Thyroid gland (tissue), 4 donors: ENCODE data around the gene SEC16B.

Experiments
- POLR2A ChIP-seq, 2 donors: fragments of 450-650 bp; IDR thresholded peaks; one replicate each; pipeline ENCODE4 v1.6.1; 2017; ENCODE audit warnings: antibody characterized with exemption in 2 of 2, mild to moderate bottlenecking in 2 of 2, moderate library complexity in 1 of 2
- TF ChIP-seq, protein P1 (sequence below), 6 experiments: fragments of 200-600 bp in 3 of 6; fragments of 450-650 bp in 3 of 6; sonication (generic) in 3 of 6; IDR thresholded peaks; one replicate each; pipeline ENCODE4 v1.5.1; 2016 to 2019; ENCODE audit warnings: antibody characterized with exemption in 6 of 6, mild to moderate bottlenecking in 2 of 6, inconsistent platforms in 1 of 6, moderate library complexity in 1 of 6

DNA sequence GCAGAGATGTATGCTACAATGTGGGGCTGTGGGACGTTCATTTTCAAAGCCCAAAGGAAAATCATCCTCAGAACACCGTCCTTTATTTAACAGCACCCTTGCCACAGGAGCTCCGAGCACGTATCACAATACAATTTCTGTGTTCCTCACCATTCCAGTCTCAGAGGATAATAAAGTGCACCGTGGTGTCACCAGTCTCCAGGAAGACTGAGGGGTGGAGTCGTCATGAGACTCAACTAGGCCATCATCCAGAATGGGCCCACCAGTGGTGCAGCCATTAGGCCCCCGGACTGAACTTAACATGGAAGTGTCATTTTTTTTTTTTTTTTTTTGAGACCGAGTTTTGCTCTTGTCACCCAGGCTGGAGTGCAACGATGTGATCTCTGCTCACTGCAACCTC lies 17.2 kb downstream of the SEC16B start:
- TF ChIP-seq POLR2A (IDR thresholded peaks at IDR 0.05), result no peak
- TF ChIP-seq, protein P1, sequence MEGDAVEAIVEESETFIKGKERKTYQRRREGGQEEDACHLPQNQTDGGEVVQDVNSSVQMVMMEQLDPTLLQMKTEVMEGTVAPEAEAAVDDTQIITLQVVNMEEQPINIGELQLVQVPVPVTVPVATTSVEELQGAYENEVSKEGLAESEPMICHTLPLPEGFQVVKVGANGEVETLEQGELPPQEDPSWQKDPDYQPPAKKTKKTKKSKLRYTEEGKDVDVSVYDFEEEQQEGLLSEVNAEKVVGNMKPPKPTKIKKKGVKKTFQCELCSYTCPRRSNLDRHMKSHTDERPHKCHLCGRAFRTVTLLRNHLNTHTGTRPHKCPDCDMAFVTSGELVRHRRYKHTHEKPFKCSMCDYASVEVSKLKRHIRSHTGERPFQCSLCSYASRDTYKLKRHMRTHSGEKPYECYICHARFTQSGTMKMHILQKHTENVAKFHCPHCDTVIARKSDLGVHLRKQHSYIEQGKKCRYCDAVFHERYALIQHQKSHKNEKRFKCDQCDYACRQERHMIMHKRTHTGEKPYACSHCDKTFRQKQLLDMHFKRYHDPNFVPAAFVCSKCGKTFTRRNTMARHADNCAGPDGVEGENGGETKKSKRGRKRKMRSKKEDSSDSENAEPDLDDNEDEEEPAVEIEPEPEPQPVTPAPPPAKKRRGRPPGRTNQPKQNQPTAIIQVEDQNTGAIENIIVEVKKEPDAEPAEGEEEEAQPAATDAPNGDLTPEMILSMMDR (IDR thresholded peaks at IDR 0.05), result no peak
